ENCODE results near the gene IQSEC1. TPM values are rescaled to one million over a fixed set of nuclear protein-coding genes. Genes with fewer than 3 reads are reported as not detected.
A peak's percentile ranks its signal among the peaks of the same experiment; 100 is the strongest.

IQSEC1 gene
- total RNA-seq, 1 experiment from 2014 or later, result 28.1 TPM

DNA sequence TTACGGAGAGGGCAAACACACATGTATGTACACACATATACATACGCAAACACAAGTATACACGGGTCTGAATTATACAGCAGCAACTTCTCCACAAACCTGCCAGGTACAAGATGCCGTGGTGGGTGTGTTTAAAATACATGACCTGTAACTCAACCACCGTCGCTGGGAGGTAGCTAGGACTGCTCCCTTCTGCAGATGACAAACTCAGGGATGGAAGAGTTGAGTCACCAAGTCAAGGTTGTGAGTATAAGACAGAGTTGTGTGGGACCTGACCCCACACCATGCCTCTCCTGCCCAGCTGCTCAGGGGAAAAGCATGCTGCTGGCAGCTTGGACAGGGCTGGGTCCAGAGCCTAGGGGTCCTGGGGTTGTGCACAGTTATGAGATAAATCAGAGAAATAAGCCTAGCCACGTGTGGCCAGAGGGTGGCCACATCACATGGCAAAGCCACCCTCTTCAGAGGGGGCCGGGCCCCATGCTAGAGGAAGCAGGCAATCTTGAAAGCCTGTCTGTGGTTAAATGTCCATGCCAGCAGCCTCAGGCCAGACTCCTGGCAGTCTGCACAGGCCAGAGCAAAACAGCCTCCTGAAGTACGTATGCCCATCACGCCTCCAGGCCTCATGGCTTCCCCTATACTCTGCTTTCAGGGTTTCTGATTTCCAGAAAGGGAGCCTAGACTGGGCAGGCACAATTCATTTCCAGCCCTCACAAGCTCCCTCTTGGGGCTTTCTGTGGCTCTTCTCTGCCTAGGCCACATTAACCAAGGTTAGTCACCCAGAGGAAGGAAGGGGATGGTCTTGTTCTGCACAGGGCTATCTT is 124.1 kb downstream of the IQSEC1 start:
- H3K27ac ChIP-seq (ENCODE audit: low read depth, low read length), result peak overlapping the region; percentile 10; the same call in 1 of the 2 replicates
- ATAC-seq (peak; percentile 39), DNase-seq (ENCODE audit: low read depth, low spot score) (peak; percentile 32)
- no peak overlapping the region for H3K4me3 ChIP-seq (replicated peaks in 1 of 2; ENCODE audit: low read depth in 1 of 2, low read length in 2 of 2)
- TF ChIP-seq, protein P1, sequence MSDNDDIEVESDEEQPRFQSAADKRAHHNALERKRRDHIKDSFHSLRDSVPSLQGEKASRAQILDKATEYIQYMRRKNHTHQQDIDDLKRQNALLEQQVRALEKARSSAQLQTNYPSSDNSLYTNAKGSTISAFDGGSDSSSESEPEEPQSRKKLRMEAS (IDR thresholded peaks at IDR 0.05), result 0 out of 2 replicates have a peak, but pooled peaks have one; percentile 22
- no peak for TF ChIP-seq ELF1 (IDR thresholded peaks at IDR 0.05; ENCODE audit: borderline replicate concordance, low read depth)
- peak; percentile 71 for TF ChIP-seq JUND (IDR thresholded peaks at IDR 0.05)
- H3K9ac ChIP-seq (ENCODE audit: low read length), result no peak overlapping the region
- no peaks in the 10 kb centered on the region for H3K9me2 ChIP-seq (ENCODE audit: insufficient read depth)
- intact Hi-C loops (cut with micrococcal nuclease), result no loop called here
- ChIA-PET RAD21 (ENCODE audit: low non-redundant PET in 1 of 2, low total read pairs in 2 of 2, uncharacterized antibody in 2 of 2, unreplicated experiment in 2 of 2) (interaction anchor here in 1 of 2 experiments (1.0 kb wide), 1 partner anchor 18 kb away, joined by 4 read pairs; no protein-coding TSS in a partner anchor), CTCF (interaction anchor here (2.1 kb wide), 1 partner anchor 35 kb away, joined by 7 read pairs; no protein-coding TSS in a partner anchor), POLR2A (no interaction called here)
- no TSS peak for BruUV-seq (replicated peaks)
- H4K20me1 ChIP-seq (ENCODE audit: insufficient read depth), result no peaks in the 10 kb centered on the region
- no peaks in the 10 kb centered on the region for H3K27me3 ChIP-seq (ENCODE audit: insufficient read depth, low read length)
- H3K4me2 ChIP-seq (ENCODE audit: low read length), result peak overlapping the region; percentile 55
- H3K36me3 ChIP-seq (ENCODE audit: control insufficient read depth in 1 of 2, insufficient read depth in 2 of 2, low read length in 2 of 2), result no peaks in the 10 kb centered on the region
- H3K9me3 ChIP-seq (ENCODE audit: control insufficient read depth in 1 of 2, insufficient read depth in 1 of 2, low read depth in 1 of 2, low read length in 2 of 2), result no peaks in the 10 kb centered on the region
- no peak overlapping the region for H2AFZ ChIP-seq (ENCODE audit: low read depth, low read length, poor library complexity, severe bottlenecking)
- peaks cover 20 to 30% of the 10 kb centered on the region in 2 experiments for H3K4me1 ChIP-seq (ENCODE audit: control insufficient read depth in 1 of 2, insufficient read depth in 2 of 2, low read length in 2 of 2)
- H3K79me2 ChIP-seq (ENCODE audit: insufficient read depth, low read length), result no peaks in the 10 kb centered on the region; the same call in 1 of the 2 replicates

DNA sequence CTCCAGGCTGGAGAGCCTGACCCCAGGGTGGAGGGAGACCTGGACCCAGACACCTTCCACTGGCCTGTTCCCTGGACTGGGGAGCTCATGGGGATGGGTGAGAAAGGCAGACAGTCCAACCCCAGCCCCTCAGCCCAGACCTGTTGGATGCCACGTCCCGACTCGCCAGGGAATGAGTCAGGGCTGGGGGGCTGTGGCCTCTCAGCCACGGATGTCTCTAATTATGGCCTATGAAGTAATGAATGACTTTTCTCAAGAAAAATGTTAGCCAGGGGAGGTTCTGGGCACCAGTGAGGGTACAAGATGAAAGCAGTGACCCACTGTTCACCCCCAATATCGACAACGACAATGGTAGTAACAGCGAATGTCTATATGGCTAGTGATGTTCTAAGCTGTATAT is 124.9 kb downstream of the IQSEC1 start:
- POLR2A ChIA-PET, result no interaction called here
- RAD21 ChIA-PET (ENCODE audit: low non-redundant PET in 1 of 2, low total read pairs in 2 of 2, uncharacterized antibody in 2 of 2, unreplicated experiment in 2 of 2), result interaction anchor here in 1 of 2 experiments (1.0 kb wide), 1 partner anchor 19 kb away, joined by 4 read pairs; no protein-coding TSS in a partner anchor
- Histone ChIP-seq H3K9ac (ENCODE audit: low read length) (no peak overlapping the region), H3K27me3 (ENCODE audit: insufficient read depth, low read length) (no peaks in the 10 kb centered on the region), H3K4me2 (ENCODE audit: low read length) (peak overlapping the region; percentile 55), H3K9me2 (ENCODE audit: insufficient read depth) (no peaks in the 10 kb centered on the region), H3K4me3 (replicated peaks in 1 of 2; ENCODE audit: low read depth in 1 of 2, low read length in 2 of 2) (no peak overlapping the region), H3K4me1 (ENCODE audit: control insufficient read depth in 1 of 2, insufficient read depth in 2 of 2, low read length in 2 of 2) (peaks cover 20 to 30% of the 10 kb centered on the region in 2 experiments), H3K27ac (ENCODE audit: low read depth, low read length) (no peak overlapping the region), H2AFZ (ENCODE audit: low read depth, low read length, poor library complexity, severe bottlenecking) (no peak overlapping the region), H4K20me1 (ENCODE audit: insufficient read depth) (no peaks in the 10 kb centered on the region), H3K9me3 (ENCODE audit: control insufficient read depth in 1 of 2, insufficient read depth in 1 of 2, low read depth in 1 of 2, low read length in 2 of 2) (no peaks in the 10 kb centered on the region), H3K36me3 (ENCODE audit: control insufficient read depth in 1 of 2, insufficient read depth in 2 of 2, low read length in 2 of 2) (no peaks in the 10 kb centered on the region), H3K79me2 (ENCODE audit: insufficient read depth, low read length) (no peaks in the 10 kb centered on the region; the same call in 1 of the 2 replicates)
- BruUV-seq (replicated peaks), result no TSS peak
- intact Hi-C loops (cut with micrococcal nuclease), result no loop called here
- ATAC-seq (no peak), DNase-seq (ENCODE audit: low read depth, low spot score) (no peak)
- CTCF ChIA-PET, result interaction anchor here (2.1 kb wide), 1 partner anchor 36 kb away, joined by 7 read pairs; no protein-coding TSS in a partner anchor
- TF ChIP-seq, protein P2, sequence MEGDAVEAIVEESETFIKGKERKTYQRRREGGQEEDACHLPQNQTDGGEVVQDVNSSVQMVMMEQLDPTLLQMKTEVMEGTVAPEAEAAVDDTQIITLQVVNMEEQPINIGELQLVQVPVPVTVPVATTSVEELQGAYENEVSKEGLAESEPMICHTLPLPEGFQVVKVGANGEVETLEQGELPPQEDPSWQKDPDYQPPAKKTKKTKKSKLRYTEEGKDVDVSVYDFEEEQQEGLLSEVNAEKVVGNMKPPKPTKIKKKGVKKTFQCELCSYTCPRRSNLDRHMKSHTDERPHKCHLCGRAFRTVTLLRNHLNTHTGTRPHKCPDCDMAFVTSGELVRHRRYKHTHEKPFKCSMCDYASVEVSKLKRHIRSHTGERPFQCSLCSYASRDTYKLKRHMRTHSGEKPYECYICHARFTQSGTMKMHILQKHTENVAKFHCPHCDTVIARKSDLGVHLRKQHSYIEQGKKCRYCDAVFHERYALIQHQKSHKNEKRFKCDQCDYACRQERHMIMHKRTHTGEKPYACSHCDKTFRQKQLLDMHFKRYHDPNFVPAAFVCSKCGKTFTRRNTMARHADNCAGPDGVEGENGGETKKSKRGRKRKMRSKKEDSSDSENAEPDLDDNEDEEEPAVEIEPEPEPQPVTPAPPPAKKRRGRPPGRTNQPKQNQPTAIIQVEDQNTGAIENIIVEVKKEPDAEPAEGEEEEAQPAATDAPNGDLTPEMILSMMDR (IDR thresholded peaks at IDR 0.05 in 2 of 3, conservative IDR thresholded peaks at IDR 0.05 in 1 of 3; ENCODE audit: borderline replicate concordance in 1 of 3, insufficient read depth in 1 of 3, low read depth in 2 of 3, low read length in 2 of 3), result no peak
- TF ChIP-seq JUND (IDR thresholded peaks at IDR 0.05) (no peak), EZH2 (IDR thresholded peaks at IDR 0.05) (no peak), SRF (IDR thresholded peaks at IDR 0.05; ENCODE audit: low read depth) (no peak)
